ENCODE data around the gene NRG4. TPM values are rescaled to one million over a fixed set of nuclear protein-coding genes. Genes with fewer than 3 reads are reported as not detected.

The NRG4 gene

DNA sequence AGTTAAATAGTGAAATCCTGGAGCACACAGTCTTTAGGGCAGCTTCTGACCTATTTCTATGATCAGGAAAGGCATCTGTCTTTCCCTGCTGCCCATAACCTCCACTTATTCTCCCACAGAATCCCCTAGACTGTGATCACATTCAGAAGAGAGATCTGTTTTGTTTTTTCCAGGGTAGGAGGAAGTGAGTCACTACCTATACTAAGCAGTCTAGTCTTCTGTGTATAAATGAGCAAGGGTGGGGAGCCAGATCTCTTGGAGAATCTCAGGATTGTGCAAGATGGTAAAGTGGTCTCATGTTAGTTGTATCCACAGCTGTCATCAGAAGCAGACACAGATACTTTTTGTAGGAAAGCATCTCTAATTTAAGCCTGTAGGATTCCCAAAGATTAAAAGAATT is 120.3 kb downstream of the NRG4 start:
- H3K9ac ChIP-seq (ENCODE audit: low read depth, low read length): peak overlapping the region; percentile 57
- H3K4me2 ChIP-seq (ENCODE audit: low read length): peak overlapping the region; percentile 57
- no peaks in the 10 kb centered on the region for H3K9me3 ChIP-seq (replicated peaks; ENCODE audit: low read length)
- H3K4me3 ChIP-seq (ENCODE audit: low read length): no peak overlapping the region
- H3K27me3 ChIP-seq (ENCODE audit: control insufficient read depth, insufficient read depth, low read length): no peaks in the 10 kb centered on the region
- H3K4me1 ChIP-seq (ENCODE audit: control insufficient read depth, insufficient read depth, low read length): peaks cover 20% of the 10 kb centered on the region
- peaks cover 20% of the 10 kb centered on the region for H3K36me3 ChIP-seq (ENCODE audit: insufficient read depth, low read length)

Small RNA genes within 50 kb of the gene (small RNA-seq; reads per million reads assigned to genes)
- not detected for gene RN7SL510P
